ENCODE results near the gene TRAPPC2.

Gene TRAPPC2

GRCh38 chrX:13664020-13664419 lies 70.4 kb downstream of the TRAPPC2 start:
- H3K27ac ChIP-seq (ENCODE audit: low read depth, low read length): peak overlapping the region; percentile 7
- H3K4me3 ChIP-seq (ENCODE audit: low read depth in 1 of 5, low read length in 5 of 5): no peak overlapping the region
- H3K9ac ChIP-seq (ENCODE audit: low read length in 5 of 5): no peak overlapping the region
- peaks cover 0 to 3% (median 3%) of the 10 kb centered on the region in 5 donors for H3K36me3 ChIP-seq (ENCODE audit: control insufficient read depth in 5 of 5, insufficient read depth in 5 of 5, low read length in 5 of 5)
- peaks cover 0 to 4% (median 3%) of the 10 kb centered on the region in 5 donors for H3K27me3 ChIP-seq (ENCODE audit: control insufficient read depth in 5 of 5, insufficient read depth in 4 of 5, low read length in 5 of 5)
- no peaks in the 10 kb centered on the region for H3K9me3 ChIP-seq (ENCODE audit: control insufficient read depth in 5 of 5, low read length in 5 of 5)
- H3K4me1 ChIP-seq (ENCODE audit: control insufficient read depth in 5 of 5, insufficient read depth in 5 of 5, low read length in 5 of 5): peaks cover 0 to 12% (median 7%) of the 10 kb centered on the region in 5 donors

DNA sequence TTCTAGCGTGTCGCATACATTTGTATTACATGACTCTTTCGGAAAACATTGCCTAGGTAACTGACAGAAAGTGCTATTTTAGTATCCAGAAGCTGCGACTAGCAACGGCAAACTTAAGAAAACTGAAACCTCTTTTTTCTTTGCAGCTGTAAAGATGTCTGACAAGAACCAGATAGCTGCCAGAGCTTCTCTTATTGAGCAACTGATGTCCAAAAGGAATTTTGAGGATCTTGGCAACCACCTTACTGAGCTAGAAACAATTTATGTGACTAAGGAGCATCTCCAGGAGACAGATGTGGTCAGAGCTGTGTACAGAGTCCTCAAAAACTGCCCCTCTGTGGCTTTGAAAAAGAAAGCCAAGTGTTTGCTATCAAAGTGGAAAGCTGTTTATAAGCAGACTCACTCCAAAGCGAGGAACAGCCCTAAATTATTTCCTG lies 72.0 kb downstream of the TRAPPC2 start:
- no peaks in the 10 kb centered on the region for H3K9me3 ChIP-seq (ENCODE audit: control insufficient read depth in 5 of 5, low read length in 5 of 5)
- H3K9ac ChIP-seq (ENCODE audit: low read length in 5 of 5): no peak overlapping the region
- H3K27ac ChIP-seq (ENCODE audit: low read depth, low read length): peak overlapping the region; percentile 48
- peak overlapping the region in 4 of 5 donors; percentile 6 to 56 (median 20) for H3K4me3 ChIP-seq (ENCODE audit: low read depth in 1 of 5, low read length in 5 of 5)
- H3K27me3 ChIP-seq (ENCODE audit: control insufficient read depth in 5 of 5, insufficient read depth in 4 of 5, low read length in 5 of 5): peaks cover 0 to 4% (median 0%) of the 10 kb centered on the region in 5 donors
- peaks cover 0 to 3% (median 3%) of the 10 kb centered on the region in 5 donors for H3K36me3 ChIP-seq (ENCODE audit: control insufficient read depth in 5 of 5, insufficient read depth in 5 of 5, low read length in 5 of 5)
- H3K4me1 ChIP-seq (ENCODE audit: control insufficient read depth in 5 of 5, insufficient read depth in 5 of 5, low read length in 5 of 5): peaks cover 0 to 15% (median 7%) of the 10 kb centered on the region in 5 donors

All from subcutaneous abdominal adipose tissue (tissue), 5 donors.